A673 (cell line): Measurements from ENCODE around the gene PIGN. TPM values are rescaled to one million over a fixed set of nuclear protein-coding genes. Genes with fewer than 3 reads are reported as not detected.
A peak's percentile ranks its signal among the peaks of the same experiment; 100 is the strongest.

Experiments
- BruUV-seq: library from RNA; stranded (reverse); fragments of 400-500 nt; replicated peaks from 2 replicates; lab custom pipeline; 2021; lab: Mats Ljungman, UMichigan
- CTCF ChIA-PET: fragments of 300-600 bp; sonication (Branson Sonifier 250); formaldehyde crosslinking; loops from one replicate; lab custom pipeline; 2022; ENCODE audit warnings: antibody characterized with exemption; lab: Charles Lee
- POLR2A ChIA-PET: fragments of 300-600 bp; sonication (Branson Sonifier 250); formaldehyde crosslinking; loops from one replicate; lab custom pipeline; 2022; ENCODE audit warnings: antibody characterized with exemption; ENCODE audit not compliant: low non-redundant PET; lab: Charles Lee
- DNase-seq: peaks from one replicate; pipeline ENCODE4 v3.0.0-alpha.2; 2015; ENCODE audit warnings: low spot score
- H3K27ac ChIP-seq: fragments of 200-600 bp; sonication (generic); 2 replicates; pipeline ENCODE4 v1.5.1; 2016; ENCODE audit warnings: mixed run types, low read depth, mild to moderate bottlenecking, mixed read lengths, antibody characterized with exemption, low read length; ENCODE audit not compliant: poor library complexity, severe bottlenecking
- H3K27me3 ChIP-seq: fragments of 200-600 bp; sonication (generic); replicated peaks from 2 replicates; pipeline ENCODE4 v1.6.1; 2017; ENCODE audit warnings: mixed run types, low read depth, mild to moderate bottlenecking, mixed read lengths, antibody characterized with exemption, low read length; ENCODE audit not compliant: insufficient read depth, poor library complexity
- H3K36me3 ChIP-seq: fragments of 200-600 bp; sonication (generic); 2 replicates; pipeline ENCODE4 v1.6.1; 2016; ENCODE audit warnings: mixed run types, mild to moderate bottlenecking, mixed read lengths, antibody characterized with exemption, low read length; ENCODE audit not compliant: insufficient read depth, poor library complexity, severe bottlenecking
- H3K4me1 ChIP-seq: fragments of 200-600 bp; sonication (generic); 2 replicates; pipeline ENCODE4 v1.6.1; 2017; ENCODE audit warnings: mixed run types, mild to moderate bottlenecking, mixed read lengths, antibody characterized with exemption, low read length; ENCODE audit not compliant: insufficient read depth, poor library complexity, severe bottlenecking
- H3K4me3 ChIP-seq: fragments of 200-600 bp; sonication (generic); 2 replicates; pipeline ENCODE4 v1.5.1; 2016; ENCODE audit warnings: low read depth, mixed run types, mild to moderate bottlenecking, mixed read lengths, low read length; ENCODE audit not compliant: poor library complexity, severe bottlenecking
- H3K9me3 ChIP-seq: fragments of 200-600 bp; sonication (generic); 2 replicates; pipeline ENCODE4 v1.6.1; 2016; ENCODE audit warnings: mixed run types, low read depth, mild to moderate bottlenecking, mixed read lengths, antibody characterized with exemption, low read length; ENCODE audit not compliant: poor library complexity, severe bottlenecking
- CTCF ChIP-seq: fragments of 300-800, 200-600 bp; sonication (generic); conservative IDR thresholded peaks from 2 replicates; pipeline ENCODE4 v1.5.1; 2017; ENCODE audit warnings: low read depth, mild to moderate bottlenecking, antibody characterized with exemption, low read length, moderate library complexity, mixed read lengths
- EZH2 ChIP-seq: fragments of 200-600 bp; sonication (generic); IDR thresholded peaks from 2 replicates; pipeline ENCODE4 v1.6.1; 2017; ENCODE audit warnings: borderline replicate concordance, low read depth, mild to moderate bottlenecking, mixed read lengths, antibody characterized with exemption, low read length; ENCODE audit not compliant: poor library complexity, severe bottlenecking
- intact Hi-C: fragments of 100-400 bp; cut with micrococcal nuclease; formaldehyde crosslinking; loops from one replicate; pipeline ENCODE4 v1.10.0; 2022; ENCODE audit not compliant: unreplicated experiment
- total RNA-seq: library from RNA; stranded (reverse); gene quantifications from 2 replicates; pipeline ENCODE4 v1.2.3, GENCODE V29; 2021

The PIGN gene
- total RNA-seq, 1 experiment from 2014 or later: 23.8 TPM

- peaks cover 20% of the 10 kb centered on the region for H3K4me1 ChIP-seq
- TF ChIP-seq CTCF: no peak
- no peak for TF ChIP-seq EZH2
- H3K4me3 ChIP-seq: no peak overlapping the region
- ChIA-PET POLR2A (no interaction called here), CTCF (no interaction called here)
- peaks cover 10% of the 10 kb centered on the region for H3K9me3 ChIP-seq
- intact Hi-C loops: no loop called here
- no TSS peak for BruUV-seq
- no peak for DNase-seq
- H3K27me3 ChIP-seq: no peaks in the 10 kb centered on the region
- peak overlapping the region; percentile 27 for H3K27ac ChIP-seq
- no peaks in the 10 kb centered on the region for H3K36me3 ChIP-seq
Measured at GRCh38 chr18:61998335-61998734, 188.5 kb downstream of the PIGN start.

GRCh38 chr18:61995618-61996017 lies 191.2 kb downstream of the PIGN start:
- intact Hi-C loops: no loop called here
- no peak for TF ChIP-seq EZH2
- no peak for TF ChIP-seq CTCF
- CTCF ChIA-PET: no interaction called here

DNA sequence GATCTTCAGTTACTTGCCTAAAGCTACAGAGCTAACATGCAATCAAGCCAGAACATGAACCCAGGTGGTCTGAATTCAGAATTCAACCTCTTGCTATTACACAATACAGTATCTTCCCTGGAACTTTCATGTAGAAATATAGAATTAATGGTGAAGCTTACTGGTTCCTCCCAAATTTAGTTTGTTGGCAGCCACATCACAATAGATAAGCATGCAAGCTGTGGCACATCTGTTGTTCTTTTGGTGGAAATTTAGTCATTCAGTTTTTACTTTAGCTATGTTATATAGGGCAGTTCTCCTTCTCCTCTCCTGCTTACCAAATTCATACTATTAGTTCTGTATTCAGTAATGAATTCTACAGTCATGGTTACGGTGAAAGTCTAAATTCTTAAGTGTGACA lies 193.0 kb downstream of the PIGN start:
- Histone ChIP-seq H3K27me3 (no peaks in the 10 kb centered on the region), H3K9me3 (no peaks in the 10 kb centered on the region), H3K4me3 (no peak overlapping the region), H3K27ac (no peak overlapping the region), H3K4me1 (peaks cover 29% of the 10 kb centered on the region), H3K36me3 (no peaks in the 10 kb centered on the region)
- DNase-seq: no peak
- intact Hi-C loops: no loop called here
- no TSS peak for BruUV-seq
- no peak for TF ChIP-seq EZH2
- TF ChIP-seq CTCF: no peak
- CTCF ChIA-PET: no interaction called here
- POLR2A ChIA-PET: no interaction called here

More at GRCh38 chr18:61995618-61996017, 191.2 kb downstream of the PIGN start:
- POLR2A ChIA-PET: no interaction called here
- DNase-seq: no peak
- Histone ChIP-seq H3K27me3 (no peaks in the 10 kb centered on the region), H3K4me3 (no peak overlapping the region), H3K4me1 (peaks cover 36% of the 10 kb centered on the region), H3K9me3 (peaks cover 3% of the 10 kb centered on the region), H3K27ac (no peak overlapping the region), H3K36me3 (no peaks in the 10 kb centered on the region)
- no TSS peak for BruUV-seq
